Heart right ventricle (tissue), 16 donors: ENCODE results near the gene RCC2. TPM values are rescaled to one million over a fixed set of nuclear protein-coding genes. Genes with fewer than 3 reads are reported as not detected.

Source experiments
- ATAC-seq, 8 donors: fragments of 200-7000 bp; cut with Tn5 transposase; one replicate each; pipeline ENCODE4 v1.9.1; 2020; ENCODE audit warnings: mild to moderate bottlenecking in 8 of 8, moderate library complexity in 8 of 8, moderate number of reproducible peaks in 1 of 8
- DNase-seq, 2 donors: peaks; one replicate each; pipeline ENCODE4 v3.0.0-alpha.2; 2020
- H3K27ac ChIP-seq, 10 donors: fragments of 200-600 bp; sonication (generic) in 2 of 10; one replicate each; pipeline versions ENCODE4 v1.5.0 to v1.8.0; 2020 to 2022; ENCODE audit warnings: mild to moderate bottlenecking in 3 of 10
- H3K27me3 ChIP-seq, 7 donors: fragments of 200-600 bp; one replicate each; pipeline ENCODE4 v1.8.0; 2021 to 2022; ENCODE audit warnings: mild to moderate bottlenecking in 2 of 7
- H3K36me3 ChIP-seq, 9 donors: fragments of 200-600 bp; sonication (generic) in 1 of 9; one replicate each; pipeline versions ENCODE4 v1.5.0 to v1.8.0; 2020 to 2022; ENCODE audit warnings: mild to moderate bottlenecking in 2 of 9
- H3K4me1 ChIP-seq, 9 donors: fragments of 200-600 bp; sonication (generic) in 1 of 9; one replicate each; pipeline versions ENCODE4 v1.5.0 to v1.8.0; 2020 to 2022; ENCODE audit warnings: mild to moderate bottlenecking in 4 of 9
- H3K4me3 ChIP-seq, 10 donors: fragments of 200-600 bp; sonication (generic) in 2 of 10; one replicate each; pipeline versions ENCODE4 v1.5.0 to v1.8.0; 2020 to 2022; ENCODE audit warnings: mild to moderate bottlenecking in 7 of 10, moderate library complexity in 2 of 10
- H3K9me3 ChIP-seq, 11 donors: fragments of 200-600 bp in 10 of 11; sonication (generic) in 2 of 11; one replicate each; pipeline versions ENCODE4 v1.5.0 to v1.8.0; 2013 to 2022; ENCODE audit warnings: mild to moderate bottlenecking in 2 of 11, control low read depth in 1 of 11, moderate library complexity in 1 of 11
- CTCF ChIP-seq, 9 donors: fragments of 200-600 bp; sonication (generic) in 2 of 9; IDR thresholded peaks; one replicate each; pipeline versions ENCODE4 v1.5.0 to v1.8.0; 2021 to 2022; ENCODE audit warnings: antibody characterized with exemption in 9 of 9, mild to moderate bottlenecking in 5 of 9, moderate library complexity in 1 of 9
- WGBS, 2 donors: extraction: QIAGEN DNeasy Blood & Tissue Kit; methylation state at CpG; one replicate each; pipeline ENCODE4 v1.1.7; 2013; ENCODE audit warnings: inconsistent platforms in 1 of 2; 5-methylcytosine and 5-hydroxymethylcytosine counted together
- intact Hi-C, 10 donors: fragments of 100-400 bp; cut with DNase I; formaldehyde crosslinking; loops; one replicate each; pipeline versions ENCODE4 v1.11.1 to v1.14.2; 2022
- polyA plus RNA-seq, 2 donors: library from polyadenylated mRNA; stranded (reverse); fragments of 200-250 nt; gene quantifications; one replicate each; pipeline ENCODE4 v1.2.3, GENCODE V29; 2013
- total RNA-seq, 10 donors: library from RNA; stranded (reverse); fragmentation: NEBNext Ultra II Directional in 3 of 10; extraction: Animal tissue kit (Norgen Biotek cat#: 25700) in 3 of 10; gene quantifications; one replicate each; pipeline versions ENCODE4 v1.2.1 to v1.2.4, GENCODE V29; 2021 to 2023
- donor health status: Arrhythmogenic right ventricular cardiomyopathy.
- donor health status: ischemic (EF 13 %, LVEDD 7.1; RV severe dilation, severe dysfunction).
- donor health status: healthy with polysubstance abuse.
- donor health status: DM: no; HTN: yes; CAD: no.
- donor health status: DM: no; HTN: no; CAD: no.
- donor health status: ischemic (EF 25% LVEDD 6.9; RV normal size, moderate dysfunction).
- donor health status: ischemic (EF 25% LVEDD 5.7; RV mildly dilated, moderate dysfunction).
- donor health status: healthy.
- donor health status: DM: yes; HTN: yes; CAD: no.
- donor health status: Ischemic cardiomyopathy.
- donor health status: ischemic (EF 35%, LVEDD 5.7; RV mildly dilated, moderate dysfunction).
- donor health status: nonischemic (EF 11% LVEDD 7.7; RV severe dilation, severe dysfunction).
- donor health status: DM: yes; HTN: yes; CAD: no.
- donor health status: PGD.
- donor health status: ischemic (EF 29% LVEDD 5.4; RV normal size, mild dysfunction).
- donor health status: nonischemic (EF 23%, LVEDD 6.1; RV moderate dilation, normal function).

RCC2 gene
- total and polyA plus RNA-seq, 12 donors, result 9.0 to 25.3 (median 11.4) TPM

GRCh38 chr1:17419626-17420328, 19.7 kb downstream of the RCC2 start:
- peak overlapping the region in 2 of 10 donors; percentile 7 to 18 for H3K4me3 ChIP-seq
- H3K27ac ChIP-seq, result peak overlapping the region in 6 of 10 donors; percentile 24 to 72 (median 58)
- H3K36me3 ChIP-seq, result peaks cover 0 to 100% (median 28%) of the 10 kb centered on the region in 9 donors
- peak; percentile 71 to 81 for DNase-seq
- peaks cover 5 to 32% (median 20%) of the 10 kb centered on the region in 9 donors for H3K4me1 ChIP-seq
- intact Hi-C loops, result loop anchor here in 9 of 10 donors (1.0 to 10.0 kb wide), 7 partner anchors 20 to 188 kb away; partner anchors contain the start of gene RCC2 (in 2 of the 9)
- WGBS, 2 donors, result 28 to 29% methylated on average over 42 of the region's 42 CpGs
- peak in 8 of 9 donors; percentile 98 to 100 (median 100) for TF ChIP-seq CTCF (IDR thresholded peaks at IDR 0.05)
- ATAC-seq, result peak; percentile 77 to 87 (median 84)
- H3K27me3 ChIP-seq, result no peaks in the 10 kb centered on the region
- H3K9me3 ChIP-seq, result no peaks in the 10 kb centered on the region

- 93 to 94% methylated on average over 20 of the region's 20 CpGs for WGBS, 2 donors
- peaks cover 0 to 13% (median 6%) of the 10 kb centered on the region in 9 donors for H3K4me1 ChIP-seq
- intact Hi-C loops, result loop anchor here in 2 of 10 donors (5.0 to 10.0 kb wide), 2 partner anchors 71 to 188 kb away; no protein-coding TSS in a partner anchor
- H3K9me3 ChIP-seq, result no peaks in the 10 kb centered on the region
- no peak overlapping the region for H3K27ac ChIP-seq
- TF ChIP-seq CTCF (IDR thresholded peaks at IDR 0.05), result no peak
- no peak overlapping the region for H3K4me3 ChIP-seq
- DNase-seq, result no peak
- peaks cover 0 to 100% (median 43%) of the 10 kb centered on the region in 9 donors for H3K36me3 ChIP-seq
- ATAC-seq, result no peak
- H3K27me3 ChIP-seq, result no peaks in the 10 kb centered on the region
Measured at GRCh38 chr1:17416389-17416788, 23.1 kb downstream of the RCC2 start.

- no peak for TF ChIP-seq CTCF (IDR thresholded peaks at IDR 0.05)
- Histone ChIP-seq H3K4me3 (no peak overlapping the region), H3K9me3 (no peaks in the 10 kb centered on the region), H3K4me1 (peaks cover 0 to 9% (median 0%) of the 10 kb centered on the region in 9 donors), H3K27me3 (no peaks in the 10 kb centered on the region), H3K27ac (no peak overlapping the region), H3K36me3 (peaks cover 0 to 100% (median 50%) of the 10 kb centered on the region in 9 donors)
- ATAC-seq (no peak), DNase-seq (no peak)
- 85 to 88% methylated on average over 2 of the region's 2 CpGs for WGBS, 2 donors
- intact Hi-C loops, result loop anchor here in 1 of 10 donors (10.0 kb wide), 1 partner anchor 191 kb away; no protein-coding TSS in a partner anchor
Measured at GRCh38 chr1:17414022-17414421, 25.5 kb downstream of the RCC2 start.

GRCh38 chr1:17412093-17412870, 27.2 kb downstream of the RCC2 start:
- DNase-seq (no peak), ATAC-seq (peak in 1 of 8 donors; percentile 44)
- peaks cover 0 to 100% (median 56%) of the 10 kb centered on the region in 9 donors for H3K36me3 ChIP-seq
- H3K4me3 ChIP-seq, result no peak overlapping the region
- no peaks in the 10 kb centered on the region for H3K27me3 ChIP-seq
- H3K9me3 ChIP-seq, result no peaks in the 10 kb centered on the region
- intact Hi-C loops, result loop anchor here in 1 of 10 donors (10.0 kb wide), 1 partner anchor 193 kb away; no protein-coding TSS in a partner anchor
- no peak for TF ChIP-seq CTCF (IDR thresholded peaks at IDR 0.05)
- peaks cover 0 to 10% (median 0%) of the 10 kb centered on the region in 9 donors for H3K4me1 ChIP-seq
- WGBS, 2 donors, result 78 to 84% methylated on average over 16 of the region's 16 CpGs
- no peak overlapping the region for H3K27ac ChIP-seq
